T47D (cell line): ENCODE data around the gene CHRM4.

Source experiments
- DNase-seq, 2 experiments: peaks; one replicate each; pipeline versions ENCODE4 v3.0.0 to v3.0.0-alpha.2; 2011 to 2012; ENCODE audit warnings: low read depth in 1 of 2, low spot score in 1 of 2
- JUND ChIP-seq: IDR thresholded peaks from 2 replicates; pipeline ENCODE4 v1.6.1; 2012; ENCODE audit warnings: low read depth
- in situ Hi-C: cut with HindIII; loops from 2 replicates; pipeline ENCODE4 v1.10.0; 2016; ENCODE audit warnings: low sequenced_read_pairs, low pct_unique_long_range_greater_than_20kb

CHRM4 gene

GRCh38 chr11:46342239-46342638 is 49.3 kb downstream of the CHRM4 start:
- in situ Hi-C loops, result no loop called here
- DNase-seq, result no peak
- TF ChIP-seq JUND, result no peak

DNA sequence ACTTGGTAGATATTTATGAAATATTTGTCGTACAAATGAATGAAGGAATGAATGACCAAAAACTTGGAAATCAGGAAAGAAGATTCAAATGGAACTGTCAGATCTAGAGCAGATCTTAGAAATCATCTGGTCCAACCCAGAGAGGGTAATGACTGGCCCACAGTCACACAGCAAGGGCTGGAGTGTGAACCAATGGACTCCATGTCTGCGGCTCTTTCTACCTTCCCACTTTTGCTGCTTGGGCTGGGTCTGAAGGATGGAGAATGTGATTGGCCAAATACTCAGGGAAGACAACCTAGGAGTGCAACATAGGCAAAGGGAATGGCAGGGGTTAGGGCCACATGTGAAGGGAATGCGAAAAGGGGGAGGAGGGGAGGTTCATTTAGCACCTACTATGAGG is 50.1 kb downstream of the CHRM4 start:
- no peak for DNase-seq
- in situ Hi-C loops, result no loop called here
- TF ChIP-seq JUND, result no peak

DNA sequence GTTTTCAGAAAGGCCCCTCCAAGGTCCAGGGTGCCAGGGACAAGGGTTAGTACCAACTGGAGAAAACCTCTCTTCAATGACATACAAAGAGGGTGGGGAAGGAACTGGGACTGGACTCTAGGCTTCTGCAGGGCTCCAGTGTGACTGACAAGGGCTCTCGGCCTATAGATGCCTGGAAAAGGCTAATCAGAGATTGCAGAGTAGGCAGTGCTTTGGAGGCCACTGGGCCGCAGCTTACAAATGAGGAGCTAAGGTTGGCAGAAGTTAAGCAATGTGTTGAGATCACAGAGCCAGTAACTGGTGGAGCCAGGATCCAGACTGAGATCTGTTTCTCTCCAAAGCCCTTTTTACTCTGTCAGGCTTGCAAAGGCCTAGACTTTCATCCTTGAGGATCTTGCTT is 51.8 kb downstream of the CHRM4 start:
- DNase-seq, result no peak
- TF ChIP-seq JUND, result no peak
- in situ Hi-C loops, result no loop called here

- peak in 1 of 2 experiments; percentile 65 for DNase-seq
- no peak for TF ChIP-seq JUND
- in situ Hi-C loops, result no loop called here
These were observed 52.4 kb downstream of the CHRM4 start for GRCh38 chr11:46338988-46339666.

- no peak for DNase-seq
- TF ChIP-seq JUND, result no peak
- in situ Hi-C loops, result no loop called here
These were observed 53.0 kb downstream of the CHRM4 start for GRCh38 chr11:46338636-46338987.

DNA sequence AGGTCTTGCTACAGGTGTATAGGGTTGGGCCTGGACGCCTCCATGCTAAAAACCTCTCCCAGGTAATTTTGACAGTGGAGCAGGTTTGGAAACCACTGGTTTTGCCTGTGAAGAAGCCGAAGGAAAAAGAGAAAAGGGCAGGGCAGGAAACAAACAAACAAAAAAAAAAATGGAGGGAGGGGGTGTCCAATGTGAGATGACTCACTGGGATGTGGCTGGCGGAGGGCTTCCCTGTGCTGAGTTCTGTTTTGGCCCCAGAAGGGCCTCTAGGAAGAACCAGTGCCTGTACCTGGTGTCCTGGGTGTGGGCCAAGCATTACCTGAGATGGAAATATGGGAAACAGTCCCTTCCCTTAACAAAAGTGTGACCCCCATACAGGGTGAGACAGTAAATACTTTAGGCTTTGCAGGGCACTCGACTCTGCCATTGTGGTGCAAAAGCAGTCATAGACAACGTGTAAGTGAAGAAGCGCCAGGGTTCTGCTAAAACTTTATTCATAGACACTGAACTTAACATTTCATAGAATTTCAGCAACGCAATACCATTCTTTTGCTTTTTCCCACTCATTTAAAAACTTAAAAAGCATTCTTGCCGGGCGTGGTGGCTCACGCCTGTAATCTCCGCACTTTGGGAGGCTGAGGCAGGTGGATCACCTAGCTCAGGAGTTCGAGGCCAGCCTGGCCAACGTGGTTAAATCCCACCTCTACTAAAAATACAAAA is 53.8 kb downstream of the CHRM4 start:
- in situ Hi-C loops, result no loop called here
- no peak for DNase-seq
- no peak for TF ChIP-seq JUND

DNA sequence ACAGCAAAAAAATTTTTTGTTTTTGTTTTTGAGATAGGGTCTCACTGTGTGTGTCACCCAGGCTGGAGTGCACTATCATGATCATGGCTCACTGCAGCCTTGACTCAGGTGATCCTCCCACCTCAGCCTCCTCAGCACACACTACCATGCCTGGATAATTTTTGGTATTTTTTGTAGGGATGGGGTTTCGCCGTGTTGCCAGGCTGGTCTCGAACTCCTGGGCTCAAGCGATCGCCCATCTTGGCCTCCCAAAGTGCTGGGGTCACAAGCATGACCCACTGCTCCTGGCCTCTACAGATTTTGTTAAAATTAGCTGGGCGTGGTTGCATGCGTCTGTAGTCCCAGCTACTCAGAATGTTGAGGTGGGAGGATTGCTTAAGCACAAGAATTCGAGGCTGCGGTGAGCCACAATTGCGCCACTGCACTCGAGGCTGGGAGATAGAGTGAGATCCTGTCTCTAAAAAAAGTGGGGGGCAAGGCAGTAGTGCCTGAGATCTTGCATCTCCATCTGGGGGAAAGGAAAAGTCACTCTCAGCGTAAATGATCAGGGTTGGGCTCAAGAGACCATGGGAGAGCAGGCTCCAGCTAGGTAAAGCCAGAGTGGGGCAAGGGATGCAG is 54.9 kb downstream of the CHRM4 start:
- TF ChIP-seq JUND, result no peak
- DNase-seq, result no peak
- in situ Hi-C loops, result no loop called here

GRCh38 chr11:46335890-46336562 is 55.5 kb downstream of the CHRM4 start:
- no peak for DNase-seq
- no peak for TF ChIP-seq JUND
- in situ Hi-C loops, result no loop called here

- TF ChIP-seq JUND, result no peak
- no peak for DNase-seq
- in situ Hi-C loops, result no loop called here
These were observed 56.3 kb downstream of the CHRM4 start for GRCh38 chr11:46335271-46335670.

GRCh38 chr11:46334211-46334610 is 57.4 kb downstream of the CHRM4 start:
- DNase-seq, result no peak
- no peak for TF ChIP-seq JUND
- in situ Hi-C loops, result no loop called here
